Stimulated activated CD8-positive, alpha-beta memory T cell treated with anti-CD3 and anti-CD28 coated beads, Interleukin-12 subunit alpha, Interleukin-12 subunit beta, amount 100 ng/mL, for 24 hours (primary cell): ENCODE measurements around the gene NUTM2E.
"Not testable (repeated sequence)": the region's sequence is repeated elsewhere in the genome, so short reads cannot be mapped to it uniquely, and the experiment has no call there.

Source experiments
- DNase-seq: peaks from one replicate; pipeline ENCODE4 v3.0.0-alpha.2; 2020; ENCODE audit errors: extremely low read depth

The NUTM2E gene

DNA sequence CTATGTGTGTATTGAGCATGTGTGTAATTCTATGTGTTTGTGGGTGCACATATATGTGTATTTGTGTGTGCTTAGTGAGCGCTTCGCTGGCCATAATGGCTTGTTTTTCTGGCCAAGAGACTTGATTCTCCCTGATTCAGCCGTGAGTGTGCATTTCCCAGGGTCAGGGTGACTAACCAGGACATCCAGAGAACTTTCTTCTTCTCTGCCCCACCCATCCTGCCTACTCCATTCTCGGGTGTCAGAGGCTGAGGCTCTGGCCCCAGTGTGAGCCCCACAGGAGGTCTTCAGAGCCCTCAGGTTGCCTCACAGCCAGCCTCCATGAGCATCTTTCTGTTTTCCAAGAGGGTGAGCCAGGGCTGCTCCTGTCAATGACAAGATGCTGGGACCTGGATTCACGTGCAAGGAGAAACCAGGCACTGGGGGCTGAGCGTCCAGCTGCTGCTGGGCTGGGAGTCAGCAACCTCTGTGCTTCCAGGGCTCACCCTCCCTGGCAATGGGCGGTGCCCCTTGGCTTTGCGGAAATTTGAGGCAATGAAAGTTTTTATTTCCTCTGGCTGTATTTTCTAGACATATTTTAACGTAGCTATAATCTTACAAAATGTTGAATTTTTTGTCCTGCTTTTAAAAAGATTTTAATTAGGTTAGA is 40.5 kb downstream of the NUTM2E start:
- not testable (repeated sequence) for DNase-seq

DNA sequence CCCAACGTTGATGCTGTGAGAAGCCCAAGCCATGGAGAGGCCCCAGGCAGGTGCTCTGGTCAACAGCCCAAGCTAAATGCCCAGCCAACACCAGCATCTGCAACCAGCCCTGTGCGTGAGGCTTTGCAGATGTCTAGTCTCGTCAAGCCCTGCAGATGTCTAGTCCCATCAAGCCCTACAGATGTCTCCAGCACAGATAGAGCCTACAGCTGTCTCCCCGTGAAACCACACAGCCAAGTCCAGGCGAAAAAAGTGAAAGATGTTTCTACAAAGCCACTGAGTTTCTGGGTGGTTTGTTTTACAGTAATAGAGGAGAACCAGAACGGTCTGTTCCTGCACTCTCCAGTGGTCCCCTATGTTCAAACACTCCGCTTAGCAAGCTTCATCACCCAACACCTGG is 41.5 kb downstream of the NUTM2E start:
- DNase-seq: not testable (repeated sequence)

DNA sequence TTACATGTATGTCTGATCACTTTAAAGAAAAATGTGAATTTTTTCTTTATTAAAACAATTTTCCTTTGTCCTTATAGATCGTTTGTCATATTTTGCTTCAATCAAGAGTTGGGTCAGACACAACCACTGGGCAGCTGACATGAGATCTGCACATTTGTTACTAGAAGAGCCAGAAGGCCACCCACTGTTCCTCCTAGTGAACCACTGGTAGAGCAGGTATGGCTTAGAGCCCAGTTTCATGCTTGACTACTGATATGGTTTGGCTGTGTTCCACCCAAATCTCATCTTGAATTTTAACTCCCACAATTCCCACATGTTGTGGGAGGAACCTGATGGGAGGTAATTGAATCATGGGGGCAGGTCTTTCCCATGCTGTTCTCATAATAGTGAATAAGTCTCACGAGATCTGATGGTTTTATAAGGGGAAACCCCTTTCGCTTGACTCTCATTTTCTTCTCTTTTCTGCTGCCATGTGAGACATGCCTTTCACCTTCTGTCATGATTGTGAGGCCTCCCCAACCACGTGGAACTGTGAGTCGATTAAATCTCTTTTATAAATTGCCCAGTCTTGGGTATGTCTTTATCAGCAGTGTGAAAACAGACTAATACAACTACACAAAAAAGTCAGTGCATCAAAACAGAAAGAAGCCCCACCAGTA is 43.0 kb downstream of the NUTM2E start:
- DNase-seq: not testable (repeated sequence)

DNA sequence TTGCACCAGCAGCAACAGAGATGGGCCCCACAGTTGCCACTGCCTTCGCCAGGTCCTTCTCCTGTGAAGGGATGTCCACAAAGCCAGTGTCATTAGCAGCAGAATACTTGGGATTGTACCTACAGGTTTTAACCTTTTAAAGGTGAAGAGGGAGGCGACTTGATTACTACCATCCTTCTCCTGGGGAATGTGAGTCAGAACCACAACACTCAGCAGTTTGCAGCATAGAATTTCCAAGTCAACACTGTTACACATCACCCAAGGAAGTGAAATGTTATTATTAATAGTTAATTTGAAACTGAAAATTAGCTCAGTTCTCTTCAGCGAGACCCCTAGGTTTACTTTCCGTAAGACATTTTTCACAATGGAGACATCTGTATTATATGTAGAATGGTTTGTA is 45.2 kb downstream of the NUTM2E start:
- DNase-seq: not testable (repeated sequence)
